ENCODE results near the gene CYP2E1. TPM values are rescaled to one million over a fixed set of nuclear protein-coding genes. Genes with fewer than 3 reads are reported as not detected.
"Not testable (repeated sequence)": the region's sequence is repeated elsewhere in the genome, so short reads cannot be mapped to it uniquely, and the experiment has no call there.

CYP2E1 gene
- total RNA-seq, 1 experiment from 2014 or later, result 1.4 TPM

DNA sequence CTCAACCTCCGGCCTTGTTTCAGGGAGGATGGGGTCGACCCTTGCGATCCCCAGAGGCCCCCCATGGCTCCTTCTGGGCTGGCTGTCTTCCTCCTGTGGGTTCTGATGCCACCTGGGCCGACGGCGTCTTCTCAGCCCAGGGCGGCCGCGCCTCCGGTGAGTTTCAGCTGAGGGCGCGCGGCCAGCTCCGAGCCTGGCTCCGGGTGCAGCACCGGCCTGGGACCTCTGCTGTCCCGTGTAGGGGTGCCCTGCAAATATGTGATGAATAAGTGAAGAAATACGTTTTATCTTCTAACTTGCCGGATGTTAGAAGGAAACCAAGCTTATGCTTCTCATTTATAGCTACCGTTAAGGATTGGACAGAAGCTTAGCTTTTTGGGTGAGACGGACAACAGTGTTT, 42.6 kb downstream of the CYP2E1 start:
- DNase-seq (ENCODE audit: low read depth), result not testable (repeated sequence)

GRCh38 chr10:133572055-133572454, 44.9 kb downstream of the CYP2E1 start:
- DNase-seq (ENCODE audit: low read depth), result not testable (repeated sequence)

DNA sequence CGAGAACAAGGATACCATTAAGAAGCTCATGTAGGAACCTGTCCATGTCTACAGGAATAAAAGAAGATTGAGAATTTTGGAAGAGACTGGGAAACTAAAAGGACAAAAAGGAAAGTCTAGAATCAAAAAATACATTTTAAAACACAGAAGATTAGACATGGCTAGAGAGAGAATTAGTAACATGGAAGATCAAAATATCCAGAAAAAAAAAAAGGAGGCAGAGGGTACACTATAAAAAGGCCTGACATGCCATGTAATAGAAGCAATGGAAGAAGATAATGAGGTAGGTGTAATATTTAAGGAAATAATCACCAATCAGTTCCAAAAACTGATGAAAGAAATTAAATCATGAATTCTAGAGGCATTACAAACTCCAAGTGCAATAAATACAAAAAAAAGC, 46.3 kb downstream of the CYP2E1 start:
- not testable (repeated sequence) for DNase-seq (ENCODE audit: low read depth)

DNA sequence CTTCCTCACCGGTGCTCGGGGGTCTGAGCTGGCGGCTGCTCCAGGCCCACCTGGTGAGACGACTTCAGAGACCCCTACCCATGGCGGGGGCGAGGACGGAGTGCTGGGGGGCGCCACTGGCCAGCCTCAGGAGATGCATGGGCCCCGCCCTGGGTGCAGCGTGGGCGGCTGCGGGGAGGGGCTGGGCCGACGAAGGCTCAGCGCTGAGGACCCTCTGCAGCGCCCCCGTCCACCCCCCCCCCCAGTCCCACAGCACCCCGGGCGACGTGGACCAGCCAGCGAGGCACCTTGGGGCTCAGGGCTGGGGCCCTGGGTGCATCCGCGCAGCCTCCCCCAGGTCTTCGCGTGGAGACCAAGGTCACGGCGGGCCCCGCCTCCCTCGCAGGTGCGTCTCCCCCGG, 49.9 kb downstream of the CYP2E1 start:
- not testable (repeated sequence) for DNase-seq (ENCODE audit: low read depth)

Other genes starting within 250 kb of the CYP2E1 start
- gene TUBGCP2, start 218.5 kb upstream of the CYP2E1 start, total RNA-seq (2014; rRNA removed; shearing (Covaris generic)), result 119 and 127 TPM in 2 replicates
- gene ZNF511, start 218.4 kb upstream of the CYP2E1 start, total RNA-seq (2014; rRNA removed; shearing (Covaris generic)), result 102 and 108 TPM in 2 replicates
- 1.7 TPM in 1 of 2 replicates, not detected in the other for gene CALY, start 190.5 kb upstream of the CYP2E1 start, total RNA-seq (2014; rRNA removed; shearing (Covaris generic))
- not detected in 2 replicates for gene PRAP1, start 180.0 kb upstream of the CYP2E1 start, total RNA-seq (2014; rRNA removed; shearing (Covaris generic))
- gene FUOM, start 169.3 kb upstream of the CYP2E1 start, total RNA-seq (2014; rRNA removed; shearing (Covaris generic)), result 31.5 and 48.4 TPM in 2 replicates
- 107 and 109 TPM in 2 replicates for gene ECHS1, start 154.0 kb upstream of the CYP2E1 start, total RNA-seq (2014; rRNA removed; shearing (Covaris generic))
- 0.43 and 0.70 TPM in 2 replicates for gene PAOX, start 148.1 kb upstream of the CYP2E1 start, total RNA-seq (2014; rRNA removed; shearing (Covaris generic))
- gene MTG1, start 133.2 kb upstream of the CYP2E1 start, total RNA-seq (2014; rRNA removed; shearing (Covaris generic)), result 54.1 and 55.6 TPM in 2 replicates
- gene SPRN, start 102.7 kb upstream of the CYP2E1 start, total RNA-seq (2014; rRNA removed; shearing (Covaris generic)), result not detected in 2 replicates
- 0.80 and 1.3 TPM in 2 replicates for gene SCART1, start 73.4 kb upstream of the CYP2E1 start, total RNA-seq (2014; rRNA removed; shearing (Covaris generic))
- 2.6 and 3.7 TPM in 2 replicates for gene SYCE1, start 38.2 kb downstream of the CYP2E1 start, total RNA-seq (2014; rRNA removed; shearing (Covaris generic))
- gene FRG2B, start 99.4 kb downstream of the CYP2E1 start, total RNA-seq (2014; rRNA removed; shearing (Covaris generic)), result not detected in 2 replicates

Measured in HT1080 (cell line).